VCaP (cell line): ENCODE data around the gene RBMS3.

ENCODE experiments used
- H3K27ac ChIP-seq: fragments of 450-650 bp; 2 replicates; pipeline ENCODE4 v1.5.1; 2017
- TF ChIP-seq, protein P1 (sequence below): fragments of 450-650 bp; conservative IDR thresholded peaks from 2 replicates; pipeline ENCODE4 v1.5.1; 2017; ENCODE audit warnings: mild to moderate bottlenecking, moderate library complexity

The RBMS3 gene

GRCh38 chr3:29597376-29598008 is 316.6 kb downstream of the RBMS3 start:
- TF ChIP-seq, protein P1, sequence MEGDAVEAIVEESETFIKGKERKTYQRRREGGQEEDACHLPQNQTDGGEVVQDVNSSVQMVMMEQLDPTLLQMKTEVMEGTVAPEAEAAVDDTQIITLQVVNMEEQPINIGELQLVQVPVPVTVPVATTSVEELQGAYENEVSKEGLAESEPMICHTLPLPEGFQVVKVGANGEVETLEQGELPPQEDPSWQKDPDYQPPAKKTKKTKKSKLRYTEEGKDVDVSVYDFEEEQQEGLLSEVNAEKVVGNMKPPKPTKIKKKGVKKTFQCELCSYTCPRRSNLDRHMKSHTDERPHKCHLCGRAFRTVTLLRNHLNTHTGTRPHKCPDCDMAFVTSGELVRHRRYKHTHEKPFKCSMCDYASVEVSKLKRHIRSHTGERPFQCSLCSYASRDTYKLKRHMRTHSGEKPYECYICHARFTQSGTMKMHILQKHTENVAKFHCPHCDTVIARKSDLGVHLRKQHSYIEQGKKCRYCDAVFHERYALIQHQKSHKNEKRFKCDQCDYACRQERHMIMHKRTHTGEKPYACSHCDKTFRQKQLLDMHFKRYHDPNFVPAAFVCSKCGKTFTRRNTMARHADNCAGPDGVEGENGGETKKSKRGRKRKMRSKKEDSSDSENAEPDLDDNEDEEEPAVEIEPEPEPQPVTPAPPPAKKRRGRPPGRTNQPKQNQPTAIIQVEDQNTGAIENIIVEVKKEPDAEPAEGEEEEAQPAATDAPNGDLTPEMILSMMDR: no peak
- H3K27ac ChIP-seq: no peak overlapping the region

DNA sequence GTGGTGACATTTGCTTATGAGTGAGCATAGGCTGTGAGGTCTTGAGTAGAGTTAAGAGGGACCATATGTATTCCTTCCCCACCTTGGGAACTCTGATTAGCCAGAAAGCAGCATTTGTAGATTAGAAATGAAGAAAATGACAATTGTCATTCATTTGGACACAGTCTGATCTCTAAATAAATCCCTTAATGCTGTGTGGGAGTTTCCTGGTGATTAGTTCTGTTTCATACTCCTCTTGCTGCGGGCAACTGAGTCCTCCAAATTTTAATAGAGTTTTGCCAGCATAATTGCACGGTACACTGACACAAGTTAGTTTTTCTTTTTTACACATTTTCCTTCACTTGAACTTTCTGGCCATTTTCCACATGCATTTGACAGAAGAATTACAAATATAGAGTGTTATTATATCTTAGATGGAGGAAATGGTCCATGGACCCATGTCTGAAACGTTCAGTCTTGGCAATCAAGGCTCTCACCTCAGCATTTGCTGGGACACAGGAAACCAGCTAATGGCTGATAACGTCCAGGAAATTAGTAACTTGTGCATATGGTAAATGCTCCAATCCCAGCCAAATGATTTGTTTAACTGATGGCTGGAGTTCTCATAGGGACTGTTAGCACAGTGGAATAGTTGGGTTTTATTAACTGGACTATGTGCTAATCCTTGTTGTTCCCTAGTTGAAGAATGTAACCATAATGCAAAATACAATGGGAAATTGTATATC is 321.2 kb downstream of the RBMS3 start:
- TF ChIP-seq, protein P1: no peak
- H3K27ac ChIP-seq: no peak overlapping the region; the same call in 1 of the 2 replicates

- TF ChIP-seq, protein P1: no peak
- H3K27ac ChIP-seq: no peak overlapping the region
These were observed 325.0 kb downstream of the RBMS3 start for GRCh38 chr3:29605845-29606244.

DNA sequence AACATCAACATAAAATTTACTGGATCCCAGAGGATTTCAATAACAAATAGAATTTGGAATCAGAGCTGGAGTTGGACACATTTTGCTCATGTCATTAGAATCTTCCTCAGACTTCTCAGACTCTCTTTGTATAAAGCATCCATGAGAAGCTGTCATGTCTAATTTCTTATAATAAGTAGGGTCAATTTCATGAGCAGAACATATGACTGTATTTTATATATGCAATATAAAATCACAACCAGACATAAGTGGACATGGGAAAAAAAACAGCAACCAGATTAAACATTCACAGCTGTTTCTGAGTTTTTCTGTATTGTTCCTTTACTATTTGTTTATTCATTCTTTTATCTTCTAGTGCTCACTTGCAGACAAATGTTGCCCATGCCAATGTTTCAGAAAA is 325.5 kb downstream of the RBMS3 start:
- H3K27ac ChIP-seq: no peak overlapping the region
- TF ChIP-seq, protein P1: no peak

GRCh38 chr3:29608414-29609327 is 327.8 kb downstream of the RBMS3 start:
- H3K27ac ChIP-seq: peak overlapping the region; percentile 53
- TF ChIP-seq, protein P1: no peak

GRCh38 chr3:29609328-29609811 is 328.5 kb downstream of the RBMS3 start:
- H3K27ac ChIP-seq: peak overlapping the region; percentile 53
- TF ChIP-seq, protein P1: no peak

- TF ChIP-seq, protein P1: no peak
- peak overlapping the region; percentile 53; the same call in 1 of the 2 replicates for H3K27ac ChIP-seq
These were observed 329.9 kb downstream of the RBMS3 start for GRCh38 chr3:29610781-29611180.
